NCI-H1092 (cell line): ENCODE data around the gene SORD.

Source experiments
- DNase-seq: peaks from one replicate; lab custom pipeline; 2025; lab: John Stamatoyannopoulos, UW

The SORD gene

DNA sequence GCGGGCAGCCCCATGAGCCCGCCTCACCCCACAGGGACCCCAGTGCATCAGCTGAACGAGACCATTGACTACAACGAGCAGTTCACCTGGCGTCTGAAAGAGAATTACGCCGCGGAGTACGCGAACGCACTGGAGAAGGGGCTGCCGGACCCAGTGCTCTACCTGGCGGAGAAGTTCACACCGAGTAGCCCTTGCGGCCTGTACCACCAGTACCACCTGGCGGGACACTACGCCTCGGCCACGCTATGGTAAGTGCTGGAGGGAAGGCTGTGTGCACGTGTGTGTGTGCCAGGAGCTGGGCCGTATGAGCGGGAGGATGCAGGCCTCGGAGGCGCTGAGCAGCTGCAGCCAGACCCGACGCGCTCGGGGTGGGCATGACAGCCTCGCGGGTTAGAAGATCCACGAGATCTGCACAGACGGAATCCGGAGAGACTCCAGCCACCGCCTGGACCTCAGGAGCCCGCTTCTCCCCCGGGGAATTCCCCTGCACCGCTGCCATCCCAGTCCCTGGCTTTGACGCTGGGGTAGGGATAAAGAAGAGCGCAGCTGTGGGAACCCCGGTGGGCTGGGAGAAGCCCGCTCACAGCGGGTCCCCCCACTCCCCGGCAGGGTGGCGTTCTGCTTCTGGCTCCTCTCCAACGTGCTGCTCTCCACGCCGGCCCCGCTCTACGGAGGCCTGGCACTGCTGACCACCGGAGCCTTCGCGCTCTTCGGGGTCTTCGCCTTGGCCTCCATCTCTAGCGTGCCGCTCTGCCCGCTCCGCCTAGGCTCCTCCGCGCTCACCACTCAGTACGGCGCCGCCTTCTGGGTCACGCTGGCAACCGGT, 93.7 kb downstream of the SORD start:
- DNase-seq = no peak

DNA sequence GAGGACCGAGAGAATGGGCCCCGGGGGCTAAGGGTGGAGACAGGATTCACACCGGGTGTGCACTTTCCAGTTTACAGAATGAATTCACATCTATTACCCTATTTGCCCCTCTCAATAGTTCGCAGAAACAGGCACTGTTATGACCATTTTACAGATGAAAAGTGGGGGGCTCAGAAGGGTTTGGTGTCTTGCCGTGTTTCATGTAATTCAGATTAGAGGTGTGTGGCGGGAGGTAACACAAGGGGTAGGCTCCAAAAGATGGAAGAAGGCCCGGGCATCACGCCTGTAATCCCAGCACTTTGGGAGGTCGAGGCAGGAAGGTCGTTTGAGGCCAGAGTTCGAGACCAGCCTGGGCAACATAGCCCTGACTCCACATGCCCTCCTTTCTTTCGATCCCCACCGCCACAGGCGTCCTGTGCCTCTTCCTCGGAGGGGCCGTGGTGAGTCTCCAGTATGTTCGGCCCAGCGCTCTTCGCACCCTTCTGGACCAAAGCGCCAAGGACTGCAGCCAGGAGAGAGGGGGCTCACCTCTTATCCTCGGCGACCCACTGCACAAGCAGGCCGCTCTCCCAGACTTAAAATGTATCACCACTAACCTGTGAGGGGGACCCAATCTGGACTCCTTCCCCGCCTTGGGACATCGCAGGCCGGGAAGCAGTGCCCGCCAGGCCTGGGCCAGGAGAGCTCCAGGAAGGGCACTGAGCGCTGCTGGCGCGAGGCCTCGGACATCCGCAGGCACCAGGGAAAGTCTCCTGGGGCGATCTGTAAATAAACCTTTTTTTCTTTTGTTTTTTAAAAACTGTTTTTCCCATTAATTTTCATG, 94.5 kb downstream of the SORD start:
- no peak for DNase-seq

DNA sequence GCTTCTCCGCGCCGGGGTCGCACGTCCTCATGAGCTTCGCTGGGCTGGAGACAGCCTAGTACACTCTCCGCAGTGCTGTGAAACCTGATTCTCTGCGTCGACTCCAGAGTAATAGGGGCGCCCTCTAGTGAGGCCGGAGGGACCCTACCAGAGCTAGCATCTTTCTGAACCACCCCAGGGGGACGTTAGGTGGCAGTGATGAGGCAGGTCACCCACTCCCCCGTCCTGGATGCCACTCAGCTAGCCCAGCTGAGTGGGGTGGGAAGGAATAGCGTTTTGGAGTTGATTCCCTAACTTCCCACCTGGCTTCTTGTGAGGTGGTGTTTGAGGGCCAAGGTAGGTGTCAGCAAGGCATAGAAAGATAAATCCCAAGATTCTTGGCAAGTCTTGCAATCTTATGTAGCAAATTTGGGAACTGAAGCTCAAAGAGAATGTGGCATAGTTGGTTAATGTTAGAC, 95.2 kb downstream of the SORD start:
- peak; percentile 77 for DNase-seq

DNA sequence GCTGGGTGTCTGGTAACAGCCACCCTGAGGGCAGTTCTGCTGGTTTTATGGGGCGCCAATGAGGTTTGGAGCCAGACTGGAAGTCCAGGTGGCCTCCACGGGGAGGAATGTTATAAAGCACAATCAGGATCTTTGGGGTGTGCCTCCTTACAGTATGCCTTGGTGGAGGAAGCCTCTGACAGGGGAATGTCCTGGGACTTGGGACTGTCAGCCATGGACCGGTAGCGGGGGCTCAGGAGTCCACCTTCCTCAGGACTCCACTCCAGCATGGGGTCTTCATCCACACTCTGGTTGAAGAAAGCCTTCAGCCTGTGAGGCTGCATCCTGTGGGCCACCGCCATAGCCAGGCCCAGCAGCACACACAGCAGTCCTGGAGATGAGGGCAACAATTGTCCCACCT, 96.0 kb downstream of the SORD start:
- DNase-seq = no peak

DNA sequence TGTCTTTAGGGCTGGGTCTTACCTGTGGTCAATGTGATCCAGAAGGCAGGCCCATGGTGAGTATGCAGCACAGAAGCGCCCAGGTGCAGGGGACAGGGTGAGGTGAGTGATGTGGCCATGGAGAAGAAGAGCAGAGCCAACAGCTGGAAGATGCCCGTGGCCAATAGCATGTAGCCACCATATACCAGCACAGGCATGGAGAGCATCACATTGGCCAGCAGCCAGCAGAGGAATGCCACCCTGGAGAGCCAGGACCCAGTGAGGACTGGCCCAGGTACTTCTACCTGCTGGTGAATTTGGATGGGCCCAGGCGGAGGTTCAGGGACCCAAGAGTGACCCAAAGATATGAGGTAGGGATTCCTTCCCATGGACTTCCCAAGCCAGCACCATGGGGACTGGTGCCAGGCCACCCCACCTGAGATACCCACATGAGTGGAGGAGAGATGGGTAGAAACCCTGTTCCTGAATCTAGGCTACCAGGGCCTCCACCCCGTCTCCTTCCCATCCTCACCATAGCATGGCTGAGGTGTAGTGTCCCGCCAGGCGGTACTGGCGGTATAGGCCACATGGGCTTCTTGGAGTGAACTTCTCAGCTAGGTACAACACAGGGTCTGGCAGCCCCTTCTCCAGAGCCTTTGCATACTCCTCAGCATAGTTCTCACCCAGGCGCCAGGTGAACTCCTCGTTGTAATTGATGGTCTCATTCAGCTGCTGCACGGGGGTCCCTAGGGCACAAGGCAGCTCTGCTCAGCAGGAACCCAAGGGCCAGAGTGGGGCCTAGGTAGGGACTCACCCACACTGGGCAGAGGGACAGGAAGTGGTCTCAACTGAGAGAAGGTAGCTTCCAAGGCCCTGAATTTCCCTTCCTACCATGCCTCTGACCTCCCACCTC, 97.3 kb downstream of the SORD start:
- DNase-seq = no peak

DNA sequence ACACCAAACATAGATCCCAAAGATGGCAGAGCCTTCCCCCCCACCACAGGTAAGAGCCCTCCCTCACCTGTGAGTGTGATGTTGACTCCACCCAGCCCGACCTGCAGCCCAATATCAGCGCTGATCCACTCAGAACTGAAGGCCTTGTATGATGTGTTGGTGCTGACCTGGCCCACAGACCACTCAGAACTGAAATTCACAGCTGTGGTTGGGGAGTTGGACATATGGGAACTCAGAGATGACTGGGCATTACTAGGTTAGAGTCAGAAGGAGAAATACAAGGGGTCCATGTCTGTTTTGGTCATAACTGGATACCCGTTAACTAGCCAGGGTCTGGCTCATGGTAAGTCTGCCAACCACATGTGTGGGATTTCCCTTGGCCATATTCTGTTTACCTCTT, 98.0 kb downstream of the SORD start:
- no peak for DNase-seq

DNA sequence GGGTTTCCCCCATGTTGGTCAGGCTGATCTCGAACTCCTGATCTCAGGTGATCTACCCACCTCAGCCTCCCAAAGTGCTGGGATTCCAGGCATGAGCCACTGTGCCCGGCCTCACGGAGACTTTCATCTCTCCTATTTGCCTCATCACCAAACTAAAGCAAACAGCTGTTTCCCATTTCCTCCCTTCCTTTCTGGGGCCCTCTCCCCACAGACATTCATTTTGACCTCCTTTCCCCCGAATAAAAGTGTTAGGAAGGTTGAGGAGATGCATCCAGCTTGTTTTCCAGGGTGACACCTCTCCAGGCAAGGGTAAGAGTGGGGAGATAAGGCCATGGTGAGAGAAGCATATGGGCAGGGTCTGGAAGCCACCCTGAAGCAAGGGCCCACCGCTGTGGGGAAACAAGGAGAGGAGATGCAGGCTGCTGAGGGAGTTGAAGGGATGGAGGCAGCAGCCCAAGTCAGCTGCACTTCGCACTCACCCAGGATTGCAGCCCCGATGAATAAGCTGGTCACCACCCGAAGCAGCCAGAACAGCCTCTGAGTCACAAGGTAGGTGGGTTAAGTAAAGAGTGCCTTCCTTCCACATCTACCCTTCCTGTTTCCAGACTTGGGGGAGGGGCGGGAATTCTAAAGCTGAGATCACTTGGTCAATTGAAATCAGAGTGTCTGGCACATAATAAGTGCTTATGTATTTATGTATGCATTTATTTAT, 98.9 kb downstream of the SORD start:
- no peak for DNase-seq

DNA sequence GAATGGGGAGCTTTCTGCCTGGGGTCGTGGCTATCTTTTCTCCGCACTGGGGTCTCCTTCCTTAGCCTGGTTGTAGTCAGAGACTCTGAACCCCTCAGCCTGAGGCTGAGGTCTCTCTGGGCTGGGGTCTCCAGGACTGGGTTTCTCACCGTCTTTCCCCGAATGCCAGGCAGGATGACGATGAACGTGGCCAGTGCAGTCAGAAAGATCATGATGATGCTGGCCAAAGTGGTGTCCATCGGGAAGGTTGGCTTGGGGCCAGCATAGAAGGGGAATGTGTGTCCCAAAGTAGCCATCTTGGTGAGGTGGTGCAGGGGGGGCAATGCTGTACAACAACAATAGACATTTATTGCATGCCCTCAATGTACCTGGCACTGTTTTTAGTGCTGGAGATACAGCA, 99.7 kb downstream of the SORD start:
- no peak for DNase-seq

DNA sequence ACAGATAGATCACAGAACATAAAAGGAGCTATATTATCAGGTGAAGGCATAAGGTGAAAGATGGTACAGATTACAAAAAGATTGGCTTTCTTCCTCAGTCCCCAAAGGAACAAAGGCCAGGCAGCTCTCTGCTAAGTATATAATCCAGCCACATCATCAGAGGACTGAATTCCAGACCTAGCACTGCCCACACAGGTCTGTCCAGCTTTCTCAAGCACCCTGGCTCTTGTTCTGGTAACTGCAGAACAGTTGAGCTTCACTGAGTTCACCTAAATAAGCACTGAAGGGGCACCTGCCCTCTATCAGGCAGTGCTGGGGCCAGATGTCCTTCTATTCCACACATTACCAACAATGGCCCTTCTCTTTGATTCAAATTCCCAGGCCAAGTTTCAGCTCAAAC, 100.4 kb downstream of the SORD start:
- no peak for DNase-seq

DNA sequence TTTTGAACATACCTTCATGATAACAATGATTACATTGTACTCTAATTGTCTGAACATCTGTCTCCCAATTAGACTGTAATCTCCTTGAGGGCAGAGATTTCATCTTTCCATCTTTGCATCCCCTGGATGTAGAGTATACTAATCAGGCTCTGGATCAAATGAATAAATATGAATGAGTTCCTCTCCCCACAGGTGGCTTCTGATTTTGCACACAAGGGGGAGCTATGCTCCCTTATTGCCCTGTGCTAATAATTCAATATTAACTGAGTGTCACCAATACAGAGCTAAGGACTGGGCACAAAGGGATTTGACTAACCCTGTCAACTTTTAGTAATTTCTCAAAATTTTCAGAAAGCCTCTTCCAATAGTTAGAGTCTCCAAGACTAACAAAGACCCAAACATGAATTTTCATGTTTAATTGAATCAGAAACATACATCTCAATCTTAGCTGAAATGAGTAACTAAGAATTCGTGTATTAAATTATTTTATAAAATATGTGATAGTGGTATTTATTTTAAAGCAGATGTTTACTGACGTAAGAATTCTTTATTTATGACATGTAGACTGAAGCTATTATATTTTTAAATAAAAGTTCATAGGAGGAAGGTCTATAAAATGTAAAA, 103.7 kb downstream of the SORD start:
- no peak for DNase-seq
